H9 (cell line): ENCODE results near the gene ZFP36. TPM values are rescaled to one million over a fixed set of nuclear protein-coding genes. Genes with fewer than 3 reads are reported as not detected.

ENCODE experiments used
- DNase-seq: peaks from one replicate; pipeline ENCODE4 v3.0.0-alpha.2; 2017
- H2AFZ ChIP-seq: one replicate; pipeline ENCODE4 v1.6.1; 2013; ENCODE audit warnings: mild to moderate bottlenecking, low read length, control low read depth, moderate library complexity
- H2AK5ac ChIP-seq: 2 replicates; pipeline ENCODE4 v1.6.1; 2013; ENCODE audit warnings: low read length, control low read depth, mixed read lengths; ENCODE audit not compliant: insufficient read length
- H2BK120ac ChIP-seq: one replicate; pipeline ENCODE4 v1.6.1; 2013; ENCODE audit warnings: low read depth, mild to moderate bottlenecking, low read length, control low read depth, inconsistent platforms; ENCODE audit not compliant: poor library complexity, severe bottlenecking
- H2BK12ac ChIP-seq: 2 replicates; pipeline ENCODE4 v1.6.1; 2013; ENCODE audit warnings: low read length, control low read depth, mixed read lengths, low read depth; ENCODE audit not compliant: insufficient read length
- H2BK15ac ChIP-seq: 2 replicates; pipeline ENCODE4 v1.6.1; 2013; ENCODE audit warnings: low read depth, low read length, control low read depth
- H2BK20ac ChIP-seq: one replicate; pipeline ENCODE4 v1.6.1; 2013; ENCODE audit warnings: low read depth, mild to moderate bottlenecking, low read length, control low read depth, inconsistent platforms; ENCODE audit not compliant: poor library complexity, severe bottlenecking
- H2BK5ac ChIP-seq: 2 replicates; pipeline ENCODE4 v1.6.1; 2013; ENCODE audit warnings: low read length, control low read depth, mixed read lengths; ENCODE audit not compliant: insufficient read length
- H3K14ac ChIP-seq: 2 replicates; pipeline ENCODE4 v1.6.1; 2013; ENCODE audit warnings: low read length, control low read depth; ENCODE audit not compliant: insufficient read depth
- H3K18ac ChIP-seq: 2 replicates; pipeline ENCODE4 v1.6.1; 2013; ENCODE audit warnings: low read depth, mild to moderate bottlenecking, mixed read lengths, low read length, control low read depth; ENCODE audit not compliant: insufficient read length
- H3K23ac ChIP-seq: 2 replicates; pipeline ENCODE4 v1.6.1; 2013; ENCODE audit warnings: low read length, control low read depth, mixed read lengths, low read depth; ENCODE audit not compliant: insufficient read length
- H3K23me2 ChIP-seq: 2 replicates; pipeline ENCODE4 v1.6.1; 2013; ENCODE audit warnings: low read depth, mild to moderate bottlenecking, mixed read lengths, low read length, control low read depth; ENCODE audit not compliant: insufficient read length, poor library complexity, severe bottlenecking
- H3K27ac ChIP-seq: 2 replicates; pipeline ENCODE4 v1.5.1; 2013; ENCODE audit warnings: low read length, control low read depth, mixed read lengths, low read depth; ENCODE audit not compliant: insufficient read length
- H3K27me3 ChIP-seq: 2 replicates; pipeline ENCODE4 v1.6.1; 2013; ENCODE audit warnings: low read length, control low read depth, inconsistent platforms; ENCODE audit not compliant: insufficient read depth
- H3K4ac ChIP-seq: 2 replicates; pipeline ENCODE4 v1.6.1; 2013; ENCODE audit warnings: low read depth, mild to moderate bottlenecking, control low read depth, inconsistent platforms, low read length, moderate library complexity
- H3K4me1 ChIP-seq: 2 replicates; pipeline ENCODE4 v1.6.1; 2013; ENCODE audit warnings: low read length, control low read depth, inconsistent platforms; ENCODE audit not compliant: insufficient read depth
- H3K4me2 ChIP-seq: 2 replicates; pipeline ENCODE4 v1.6.1; 2013; ENCODE audit warnings: low read length, control low read depth, mixed read lengths; ENCODE audit not compliant: insufficient read length, insufficient read depth
- H3K56ac ChIP-seq: 2 replicates; pipeline ENCODE4 v1.6.1; 2013; ENCODE audit warnings: low read depth, mild to moderate bottlenecking, mixed read lengths, low read length, control low read depth; ENCODE audit not compliant: insufficient read length
- H3K79me1 ChIP-seq: 2 replicates; pipeline ENCODE4 v1.6.1; 2013; ENCODE audit warnings: low read depth, mild to moderate bottlenecking, moderate library complexity, low read length, control low read depth, inconsistent platforms; ENCODE audit not compliant: insufficient read depth, poor library complexity, severe bottlenecking
- H3K79me2 ChIP-seq: 2 replicates; pipeline ENCODE4 v1.6.1; 2013; ENCODE audit warnings: low read length, control low read depth, inconsistent platforms; ENCODE audit not compliant: insufficient read depth
- H3K9ac ChIP-seq: 2 replicates; pipeline ENCODE4 v1.6.1; 2013; ENCODE audit warnings: low read length, control low read depth, mixed read lengths; ENCODE audit not compliant: insufficient read length; ENCODE audit errors: extremely low read depth
- H3K9me3 ChIP-seq: one replicate; pipeline ENCODE4 v1.6.1; 2013; ENCODE audit warnings: low read depth, low read length, inconsistent platforms; ENCODE audit not compliant: control insufficient read depth
- H3T11ph ChIP-seq: one replicate; pipeline ENCODE4 v1.6.1; 2013; ENCODE audit warnings: mild to moderate bottlenecking, low read length, control low read depth, inconsistent platforms
- H4K20me1 ChIP-seq: one replicate; pipeline ENCODE4 v1.6.1; 2013; ENCODE audit not compliant: control insufficient read depth, insufficient read length, insufficient read depth
- H4K5ac ChIP-seq: 2 replicates; pipeline ENCODE4 v1.6.1; 2013; ENCODE audit warnings: low read depth, mild to moderate bottlenecking, mixed read lengths, low read length, control low read depth; ENCODE audit not compliant: insufficient read length
- H4K8ac ChIP-seq: replicated peaks from 2 replicates; pipeline ENCODE4 v1.6.1; 2013; ENCODE audit warnings: low read length, control low read depth, mixed read lengths, low read depth; ENCODE audit not compliant: insufficient read length
- H4K91ac ChIP-seq: 2 replicates; pipeline ENCODE4 v1.6.1; 2013; ENCODE audit warnings: low read depth, mild to moderate bottlenecking, moderate library complexity, mixed read lengths, low read length, control low read depth; ENCODE audit not compliant: insufficient read length
- H3K27ac Mint-ChIP-seq, 3 experiments: 2 replicates in 2 of 3; 3 replicates in 1 of 3; pipeline ENCODE4 v1.8.0; 2020 to 2021; ENCODE audit warnings: mixed read lengths in 3 of 3, mild to moderate bottlenecking in 1 of 3, moderate library complexity in 1 of 3
- H3K27me3 Mint-ChIP-seq: 2 replicates; pipeline ENCODE4 v1.8.0; 2021; ENCODE audit warnings: low read depth, mild to moderate bottlenecking, moderate library complexity, mixed read lengths
- H3K36me3 Mint-ChIP-seq, 3 experiments: 2 replicates in 2 of 3; 3 replicates in 1 of 3; pipeline ENCODE4 v1.8.0; 2020 to 2021; ENCODE audit warnings: low read depth in 3 of 3, mixed read lengths in 3 of 3; ENCODE audit not compliant: insufficient read depth in 1 of 3
- H3K4me1 Mint-ChIP-seq, 2 experiments: 2 replicates each; pipeline ENCODE4 v1.8.0; 2020; ENCODE audit warnings: mixed read lengths in 2 of 2
- H3K4me3 Mint-ChIP-seq, 2 experiments: 2 replicates in 1 of 2; 3 replicates in 1 of 2; pipeline ENCODE4 v1.8.0; 2020 to 2021; ENCODE audit warnings: mild to moderate bottlenecking in 2 of 2, mixed read lengths in 2 of 2, moderate library complexity in 1 of 2
- H3K9me3 Mint-ChIP-seq, 2 experiments: 2 replicates in 1 of 2; 3 replicates in 1 of 2; pipeline ENCODE4 v1.8.0; 2020; ENCODE audit warnings: mild to moderate bottlenecking in 2 of 2, mixed read lengths in 2 of 2, moderate library complexity in 1 of 2
- CTCF ChIP-seq: fragments of 200-600 bp; sonication (generic); conservative IDR thresholded peaks from 3 replicates; pipeline ENCODE4 v1.8.0; 2021; ENCODE audit warnings: antibody characterized with exemption, mild to moderate bottlenecking
- WGBS: extraction: QIAGEN DNeasy Blood & Tissue Kit; methylation state at CpG from one replicate; pipeline ENCODE4 v1.1.7; 2013; ENCODE audit warnings: missing lambda C conversion rate, low lambda C conversion rate, mixed read lengths; ENCODE audit not compliant: insufficient read length; ENCODE audit errors: extremely low coverage; 5-methylcytosine and 5-hydroxymethylcytosine counted together
- total RNA-seq: library from RNA; stranded (reverse); gene quantifications from 2 replicates; pipeline ENCODE4 v1.2.1, GENCODE V29; 2021

Gene ZFP36
- total RNA-seq, 1 experiment from 2014 or later = 14.6 TPM

GRCh38 chr19:39445196-39446111 lies 38.8 kb downstream of the ZFP36 start, which contains the start of gene SUPT5H:
Gene SUPT5H (plus strand): TSS chr19:39445582. CDS start chr19:39445891, 309 bp downstream.
- Histone ChIP-seq H3K14ac (peak within 1 kb of the TSS; percentile 77; the same call in 1 of the 2 replicates), H3K9me3 (no peaks in the 10 kb centered on the region), H2BK120ac (peak within 1 kb of the TSS; percentile 38), H3K9ac (peak within 1 kb of the TSS; percentile 96), H3K23me2 (peaks cover 5% of the 10 kb centered on the region), H3K79me2 (peaks cover 40% of the 10 kb centered on the region; the same call in 1 of the 2 replicates), H3K56ac (no peak within 1 kb of the TSS), H3T11ph (no peak within 1 kb of the TSS), H2AFZ (no peak within 1 kb of the TSS), H2BK15ac (no peak within 1 kb of the TSS), H2BK5ac (no peak within 1 kb of the TSS), H3K4ac (no peak within 1 kb of the TSS), H3K18ac (peak within 1 kb of the TSS; percentile 68), H2BK20ac (no peak within 1 kb of the TSS), H2AK5ac (no peak within 1 kb of the TSS), H3K23ac (no peak within 1 kb of the TSS), H3K4me1 (no peaks in the 10 kb centered on the region), H3K27ac (peak within 1 kb of the TSS; percentile 45), H3K27me3 (no peaks in the 10 kb centered on the region), H2BK12ac (no peak within 1 kb of the TSS), H3K4me2 (peak within 1 kb of the TSS; percentile 84), H3K79me1 (peaks cover 11% of the 10 kb centered on the region), H4K5ac (peak within 1 kb of the TSS; percentile 6), H4K91ac (no peak within 1 kb of the TSS), H4K20me1 (no peaks in the 10 kb centered on the region), H4K8ac (no peak within 1 kb of the TSS)
- Mint-ChIP-seq H3K4me3 (peak within 1 kb of the TSS; percentile 84 to 97), H3K27me3 (peaks cover 4% of the 10 kb centered on the region; the same call in 1 of the 2 replicates), H3K27ac (peak within 1 kb of the TSS; percentile 91 to 99 (median 98)), H3K4me1 (peaks cover 10 to 15% of the 10 kb centered on the region in 2 experiments), H3K36me3 (peaks cover 7 to 33% (median 29%) of the 10 kb centered on the region in 3 experiments; a peak in 6 of 7 replicates), H3K9me3 (peaks cover 0 to 5% of the 10 kb centered on the region in 2 experiments; a peak in 2 of 5 replicates)
- WGBS = no CpG with 5 or more reads among the region's 68 CpGs
- peak; percentile 97 for DNase-seq
- TF ChIP-seq CTCF = no peak
